T-helper 9 cell (primary cell): ENCODE measurements around the gene RP2.

Experiments used
- DNase-seq: peaks from one replicate; pipeline ENCODE4 v3.0.0-alpha.2; 2020

Gene RP2

DNA sequence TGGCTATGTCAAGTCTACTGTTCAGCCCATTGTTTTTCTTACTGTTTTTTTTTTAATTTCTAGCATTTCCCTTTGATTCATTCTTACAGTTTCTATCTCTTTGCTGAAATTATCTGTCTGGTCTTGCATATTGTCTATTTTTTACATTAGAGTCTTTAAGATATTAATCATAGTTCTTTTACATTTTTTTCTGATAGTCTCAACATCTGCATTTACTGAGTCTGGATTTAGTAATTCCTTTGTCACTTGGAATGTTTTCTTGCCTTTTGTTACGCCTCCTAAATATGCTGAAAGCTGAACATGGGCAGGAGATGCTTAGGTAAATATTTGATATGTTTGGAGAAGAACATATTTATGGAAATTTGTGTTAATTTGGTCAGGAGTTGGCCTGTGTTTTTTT is 85.8 kb downstream of the RP2 start:
- DNase-seq = no peak

DNA sequence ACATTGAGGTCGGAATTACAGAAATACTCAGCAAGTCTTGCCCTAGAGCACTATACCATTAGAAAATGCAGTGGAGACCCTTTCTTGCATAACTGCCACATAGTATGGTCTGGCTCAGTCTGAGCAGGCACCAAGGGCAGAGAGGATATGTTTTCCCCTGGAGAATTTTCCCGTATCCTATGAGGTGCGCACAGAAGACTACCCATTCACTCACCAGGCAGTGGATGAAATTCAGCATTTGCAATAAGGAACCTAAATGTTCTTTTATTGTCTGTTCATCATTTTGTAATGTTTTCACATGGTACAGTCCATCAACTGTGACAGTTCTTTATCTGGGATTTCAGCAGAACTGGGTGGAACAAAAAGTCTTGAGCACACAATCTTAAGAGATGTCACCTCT is 90.9 kb downstream of the RP2 start:
- no peak for DNase-seq

DNA sequence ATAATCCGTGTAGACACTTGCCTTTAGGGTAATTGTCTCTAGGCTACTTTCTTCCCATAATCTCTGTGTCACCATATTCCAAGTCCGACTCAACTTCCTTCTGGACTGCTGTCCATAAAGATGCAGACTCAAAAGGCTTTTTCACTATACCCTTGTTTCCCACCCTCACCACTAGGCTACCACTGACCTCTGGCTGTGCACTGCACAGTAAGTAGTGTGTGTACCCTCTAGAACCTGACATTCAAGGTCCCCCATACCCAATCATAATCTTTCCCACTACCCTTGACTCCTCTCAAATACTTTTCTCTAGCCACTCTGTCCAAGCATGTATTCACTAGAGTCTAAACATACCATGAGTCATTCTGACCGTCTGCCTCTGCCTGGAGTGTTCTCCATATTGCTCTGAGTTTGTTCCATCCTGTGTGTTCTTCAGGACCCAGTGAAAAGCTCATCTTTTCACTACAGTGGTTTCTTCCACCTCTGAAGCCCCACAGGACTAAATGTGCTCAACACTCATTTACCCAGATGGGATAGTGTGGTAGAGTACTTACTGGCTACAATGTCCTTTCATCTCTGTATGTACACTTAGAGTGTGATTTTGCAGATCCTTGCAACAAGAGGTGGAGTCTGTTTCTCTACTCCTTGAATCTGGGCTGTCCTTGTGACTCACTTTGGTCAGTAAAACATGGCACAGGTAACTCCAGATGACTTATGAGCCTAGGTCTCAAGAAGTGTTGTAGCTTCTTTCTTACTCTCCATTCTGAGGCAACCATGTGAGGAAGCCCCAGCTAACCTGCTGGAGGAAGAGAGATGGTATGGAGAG is 92.8 kb downstream of the RP2 start:
- DNase-seq = no peak
